Caki2 (cell line): Measurements from ENCODE around the gene AHR. TPM values are rescaled to one million over a fixed set of nuclear protein-coding genes. Genes with fewer than 3 reads are reported as not detected.
"Not testable (repeated sequence)": the region's sequence is repeated elsewhere in the genome, so short reads cannot be mapped to it uniquely, and the experiment has no call there.

Source experiments
- DNase-seq: peaks from one replicate; pipeline ENCODE4 v3.0.0-alpha.2; 2015; ENCODE audit warnings: low read depth
- in situ Hi-C: cut with HindIII; loops from 2 replicates; pipeline ENCODE4 v1.10.0; 2016; ENCODE audit warnings: low sequenced_read_pairs, low pct_unique_long_range_greater_than_20kb, mixed read lengths
- total RNA-seq: library from RNA; depleted of rRNA; stranded (reverse); fragments of >200 nt; shearing (Covaris generic); gene quantifications from 2 replicates; pipeline ENCODE4 v1.2.3, GENCODE V29; 2014; ENCODE audit warnings: low replicate concordance

AHR gene
- total RNA-seq, 1 experiment from 2014 or later, result 27.5 TPM

DNA sequence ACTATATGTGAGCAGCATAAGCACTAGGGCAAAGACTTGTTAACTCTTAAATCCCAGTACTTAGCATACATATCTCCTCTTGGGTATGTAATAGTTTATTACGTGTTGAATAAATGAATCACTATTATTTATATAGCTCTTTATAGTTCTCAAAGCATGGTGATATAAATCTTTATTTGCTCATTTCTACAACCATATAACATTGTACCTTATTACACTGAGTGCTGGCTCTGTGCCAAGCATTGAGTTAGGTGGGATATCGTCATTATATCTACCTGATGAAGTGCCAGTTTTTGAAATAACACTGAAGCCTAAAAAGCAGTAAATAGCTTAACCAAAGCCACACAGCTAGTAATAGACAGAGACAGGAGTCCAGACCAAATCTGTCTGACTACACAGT lies 27.9 kb downstream of the AHR start:
- in situ Hi-C loops, result no loop called here
- DNase-seq, result no peak

- in situ Hi-C loops, result no loop called here
- no peak for DNase-seq
Observed at GRCh38 chr7:17328641-17329040, 30.2 kb downstream of the AHR start.

DNA sequence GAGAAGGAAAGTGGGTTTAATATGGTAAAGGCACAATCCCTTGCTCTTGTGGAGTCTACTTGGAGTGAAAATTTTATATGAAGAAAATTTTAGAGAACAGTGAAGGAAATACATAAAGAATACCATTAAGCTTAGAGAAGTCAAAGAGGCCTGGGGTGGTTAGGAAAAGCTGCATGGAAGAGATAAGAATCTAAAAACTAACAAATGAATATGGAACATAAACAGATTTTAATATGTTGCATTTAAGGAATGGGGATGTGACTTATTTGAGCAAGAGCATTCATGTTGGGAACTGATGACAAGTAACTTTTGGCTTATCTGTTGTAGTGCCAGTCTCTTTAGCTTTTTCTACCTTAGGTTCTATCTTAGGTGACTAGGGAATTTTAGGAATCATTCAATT lies 31.0 kb downstream of the AHR start:
- DNase-seq, result no peak
- in situ Hi-C loops, result no loop called here

DNA sequence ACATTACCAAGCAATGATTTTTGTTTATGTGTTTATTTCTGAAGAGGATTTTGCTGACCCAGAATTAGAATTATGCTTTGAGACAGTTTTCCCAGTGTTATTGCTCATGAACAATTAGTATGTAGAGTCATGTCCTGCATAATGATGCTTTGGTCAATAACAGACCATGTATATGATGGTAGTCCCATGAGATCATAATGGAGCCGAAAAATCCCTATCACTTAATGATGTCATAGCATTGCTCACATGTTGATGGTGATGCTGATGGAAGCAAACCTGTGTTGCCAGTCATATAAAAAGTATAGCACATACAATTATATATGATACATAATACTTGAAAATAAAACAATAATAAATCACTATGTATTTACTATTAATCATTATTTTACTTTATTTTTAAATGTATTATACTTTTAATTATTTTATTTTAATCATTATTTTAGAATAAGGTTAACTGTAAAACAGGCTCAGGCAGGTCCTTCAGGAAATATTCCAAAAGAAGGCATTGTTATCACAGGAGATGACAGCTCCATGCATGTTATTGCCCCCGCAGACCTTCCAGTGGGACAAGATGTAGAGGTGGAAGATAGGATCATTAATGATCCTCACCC lies 33.5 kb downstream of the AHR start:
- DNase-seq, result no peak
- in situ Hi-C loops, result no loop called here

DNA sequence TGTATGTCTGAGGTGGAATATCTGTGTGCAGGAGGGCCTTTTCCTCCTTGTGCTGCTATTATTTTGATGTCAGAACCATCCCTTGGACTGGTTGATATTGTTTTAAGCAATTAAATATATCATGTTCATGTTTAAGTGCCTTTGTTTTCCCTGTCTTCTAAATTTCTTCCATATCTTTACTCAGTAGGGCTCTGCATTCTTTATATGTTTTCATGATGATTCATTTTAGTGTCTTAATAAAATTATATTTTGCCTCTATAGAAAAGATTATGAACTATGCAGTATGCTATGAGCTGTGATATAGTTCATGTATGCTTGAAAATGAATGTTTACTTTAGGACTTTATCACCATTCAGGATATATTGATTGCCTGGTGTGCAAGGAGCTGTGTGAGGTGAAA lies 34.8 kb downstream of the AHR start:
- DNase-seq, result no peak
- in situ Hi-C loops, result no loop called here

- no peak for DNase-seq
- in situ Hi-C loops, result no loop called here
Observed at GRCh38 chr7:17336168-17336567, 37.7 kb downstream of the AHR start.

DNA sequence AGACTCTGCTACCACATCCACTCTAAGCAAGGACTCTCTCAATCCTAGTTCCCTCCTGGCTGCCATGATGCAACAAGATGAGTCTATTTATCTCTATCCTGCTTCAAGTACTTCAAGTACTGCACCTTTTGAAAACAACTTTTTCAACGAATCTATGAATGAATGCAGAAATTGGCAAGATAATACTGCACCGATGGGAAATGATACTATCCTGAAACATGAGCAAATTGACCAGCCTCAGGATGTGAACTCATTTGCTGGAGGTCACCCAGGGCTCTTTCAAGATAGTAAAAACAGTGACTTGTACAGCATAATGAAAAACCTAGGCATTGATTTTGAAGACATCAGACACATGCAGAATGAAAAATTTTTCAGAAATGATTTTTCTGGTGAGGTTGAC lies 40.7 kb downstream of the AHR start:
- in situ Hi-C loops, result no loop called here

GRCh38 chr7:17339952-17340351 lies 41.5 kb downstream of the AHR start:
- in situ Hi-C loops, result no loop called here
- no peak for DNase-seq

More for the DNA sequence above, 40.7 kb downstream of the AHR start:
- no peak for DNase-seq

GRCh38 chr7:17340655-17341054 lies 42.2 kb downstream of the AHR start:
- DNase-seq, result no peak
- in situ Hi-C loops, result no loop called here

DNA sequence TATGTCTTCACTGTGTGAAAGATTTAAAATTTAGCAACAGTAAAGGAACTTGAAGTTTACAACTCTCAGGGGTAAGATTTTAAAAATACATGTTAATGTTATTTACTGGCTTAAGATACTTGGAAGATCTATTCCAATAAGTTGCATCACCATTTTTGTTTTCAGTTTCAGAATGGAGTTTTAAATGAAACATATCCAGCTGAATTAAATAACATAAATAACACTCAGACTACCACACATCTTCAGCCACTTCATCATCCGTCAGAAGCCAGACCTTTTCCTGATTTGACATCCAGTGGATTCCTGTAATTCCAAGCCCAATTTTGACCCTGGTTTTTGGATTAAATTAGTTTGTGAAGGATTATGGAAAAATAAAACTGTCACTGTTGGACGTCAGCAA lies 44.3 kb downstream of the AHR start:
- in situ Hi-C loops, result no loop called here
- no peak for DNase-seq

DNA sequence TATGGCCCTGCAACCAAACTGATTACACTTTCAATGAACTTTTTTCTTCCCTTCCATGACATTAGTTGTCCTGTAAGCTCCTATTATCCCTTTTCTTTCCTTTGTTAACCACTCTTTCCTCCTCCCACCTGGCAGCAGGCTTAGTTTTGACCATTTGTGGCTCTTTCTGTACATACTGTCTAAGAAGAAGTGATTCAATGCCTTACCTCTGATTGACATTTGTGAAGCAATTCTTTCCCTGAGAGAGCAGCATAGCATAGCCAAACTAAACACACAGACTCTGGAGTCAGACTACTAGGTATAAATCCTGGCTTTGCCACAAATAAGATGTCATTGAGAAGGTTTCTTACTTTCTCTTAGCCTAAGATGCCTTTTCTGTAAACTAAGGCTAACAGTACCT lies 48.9 kb downstream of the AHR start:
- no peak for DNase-seq
- in situ Hi-C loops, result no loop called here

DNA sequence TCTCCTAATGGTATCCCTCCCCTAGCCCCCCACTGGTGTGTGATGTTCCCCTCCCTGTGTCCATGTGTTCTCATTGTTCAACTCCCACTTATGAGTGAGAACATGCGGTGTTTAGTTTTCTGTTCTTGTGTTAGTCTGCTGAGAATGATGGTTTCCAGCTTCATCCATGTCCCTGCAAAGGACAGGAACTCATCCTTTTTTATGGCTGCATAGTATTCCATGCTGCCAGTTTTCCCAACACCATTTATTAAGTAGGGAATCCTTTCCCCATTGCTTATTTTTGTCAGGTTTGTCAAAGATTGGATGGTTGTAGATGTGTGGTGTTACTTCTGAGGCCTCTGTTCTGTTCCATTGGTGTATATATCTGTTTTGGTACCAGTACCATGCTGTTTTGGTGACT lies 50.5 kb downstream of the AHR start:
- DNase-seq, in situ Hi-C loops: not testable (repeated sequence)

- in situ Hi-C loops, DNase-seq: not testable (repeated sequence)
Observed at GRCh38 chr7:17350321-17350720, 51.9 kb downstream of the AHR start.

GRCh38 chr7:17353650-17354419 lies 55.4 kb downstream of the AHR start:
- in situ Hi-C loops, DNase-seq: not testable (repeated sequence)

- in situ Hi-C loops, result no loop called here
- no peak for DNase-seq
Observed at GRCh38 chr7:17354473-17354872, 56.0 kb downstream of the AHR start.

DNA sequence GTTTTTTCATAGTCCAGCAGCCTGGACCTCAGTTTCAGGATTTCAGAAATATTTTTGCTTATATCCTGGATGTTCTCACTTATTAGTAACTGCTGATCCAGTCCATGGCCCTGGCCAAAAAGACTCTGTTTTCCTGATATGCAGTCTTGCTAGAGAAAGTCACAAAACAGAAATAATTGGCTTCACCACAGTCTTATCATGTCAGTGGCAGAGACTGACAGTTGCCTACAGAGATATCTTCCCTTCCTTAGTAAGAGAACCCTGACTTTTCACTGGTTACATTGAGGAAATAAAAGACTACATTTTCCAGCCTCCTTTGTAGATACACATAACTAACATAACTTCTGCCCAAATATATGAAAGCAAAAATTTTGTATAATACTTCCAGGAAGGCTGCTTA lies 56.6 kb downstream of the AHR start:
- no peak for DNase-seq
- in situ Hi-C loops, result no loop called here

- DNase-seq, result no peak
- in situ Hi-C loops, result no loop called here
Observed at GRCh38 chr7:17357952-17358351, 59.5 kb downstream of the AHR start.

DNA sequence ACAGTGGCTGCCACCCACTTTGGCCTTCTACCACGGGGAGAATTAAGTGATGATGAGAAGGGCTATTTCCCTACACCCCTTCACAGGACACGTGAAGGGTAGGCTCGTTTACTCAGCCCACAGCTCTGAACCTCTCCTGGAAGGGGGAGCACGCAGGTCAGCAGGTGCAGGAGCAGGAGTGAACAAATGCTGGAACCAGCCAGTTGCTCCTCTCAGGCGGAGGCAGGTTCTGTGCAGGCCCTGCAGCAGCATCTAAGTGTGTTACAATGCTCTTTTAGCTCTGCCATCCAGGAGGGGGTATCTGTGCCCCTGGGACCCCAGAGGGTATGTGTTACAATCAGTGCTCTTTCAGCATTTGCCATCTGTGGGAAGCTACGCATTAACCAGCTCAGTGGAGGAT lies 61.2 kb downstream of the AHR start:
- no peak for DNase-seq
- in situ Hi-C loops, result no loop called here

GRCh38 chr7:17362439-17363105 lies 64.1 kb downstream of the AHR start:
- no peak for DNase-seq
- in situ Hi-C loops, result no loop called here
